Body of pancreas (tissue), 4 donors: Measurements from ENCODE around the gene SMIM41. TPM values are rescaled to one million over a fixed set of nuclear protein-coding genes. Genes with fewer than 3 reads are reported as not detected.

Source experiments
- ATAC-seq: fragments of 150-250 bp; one replicate; pipeline ENCODE4 v1.9.1; 2016
- DNase-seq, 4 donors: peaks; one replicate each; pipeline ENCODE4 v3.0.0-alpha.2; 2019
- H3K27ac ChIP-seq, 4 donors: fragments of 200-600 bp; sonication (generic); 1 replicate in 3 of 4; 2 replicates in 1 of 4; pipeline versions ENCODE4 v1.5.1 to v1.6.1; 2016 to 2019; ENCODE audit warnings: mild to moderate bottlenecking in 1 of 4, mixed read lengths in 1 of 4, moderate library complexity in 1 of 4
- H3K27me3 ChIP-seq, 2 donors: fragments of 200-600 bp; sonication (generic); one replicate each; pipeline ENCODE4 v1.6.0; 2016; ENCODE audit warnings: mild to moderate bottlenecking in 1 of 2
- H3K36me3 ChIP-seq, 2 donors: fragments of 200-600 bp; sonication (generic); replicated peaks in 1 of 2; 2 replicates each; pipeline ENCODE4 v1.5.1; 2016; ENCODE audit warnings: low read depth in 2 of 2; ENCODE audit not compliant: insufficient read depth in 1 of 2
- H3K4me1 ChIP-seq: fragments of 200-600 bp; sonication (generic); one replicate; pipeline ENCODE4 v1.6.0; 2016
- H3K4me3 ChIP-seq, 2 donors: fragments of 200-600 bp; sonication (generic); 1 replicate in 1 of 2; 2 replicates in 1 of 2; pipeline ENCODE4 v1.5.1; 2016 to 2019
- H3K9me3 ChIP-seq, 3 donors: fragments of 200-600 bp; sonication (generic); 1 replicate in 2 of 3; 2 replicates in 1 of 3; pipeline ENCODE4 v1.5.1; 2016
- POLR2A ChIP-seq, 3 donors: fragments of 450-650 bp; IDR thresholded peaks; one replicate each; pipeline ENCODE4 v1.6.1; 2016; ENCODE audit warnings: antibody characterized with exemption in 3 of 3, mild to moderate bottlenecking in 2 of 3
- WGBS, 2 donors: methylation state at CpG; one replicate each; pipeline ENCODE4 v1.1.5; 2017; 5-methylcytosine and 5-hydroxymethylcytosine counted together
- intact Hi-C: fragments of 100-400 bp; cut with DNase I; formaldehyde crosslinking; loops from one replicate; pipeline ENCODE4 v1.15.1; 2023
- total RNA-seq, 2 donors: library from RNA; depleted of rRNA; stranded (reverse); fragments of >200 nt; gene quantifications; one replicate each; pipeline ENCODE4 v1.1.0, GENCODE V29; 2016
- TF ChIP-seq, protein P1 (sequence below), 7 experiments: fragments of 450-650 bp in 4 of 7; fragments of 200-600 bp in 3 of 7; sonication (generic) in 3 of 7; IDR thresholded peaks; one replicate each; pipeline ENCODE4 v1.5.1; 2016 to 2019; ENCODE audit warnings: antibody characterized with exemption in 7 of 7

Gene SMIM41
- total RNA-seq, 2 donors from 2014 or later = 0.26 to 0.66 TPM

DNA sequence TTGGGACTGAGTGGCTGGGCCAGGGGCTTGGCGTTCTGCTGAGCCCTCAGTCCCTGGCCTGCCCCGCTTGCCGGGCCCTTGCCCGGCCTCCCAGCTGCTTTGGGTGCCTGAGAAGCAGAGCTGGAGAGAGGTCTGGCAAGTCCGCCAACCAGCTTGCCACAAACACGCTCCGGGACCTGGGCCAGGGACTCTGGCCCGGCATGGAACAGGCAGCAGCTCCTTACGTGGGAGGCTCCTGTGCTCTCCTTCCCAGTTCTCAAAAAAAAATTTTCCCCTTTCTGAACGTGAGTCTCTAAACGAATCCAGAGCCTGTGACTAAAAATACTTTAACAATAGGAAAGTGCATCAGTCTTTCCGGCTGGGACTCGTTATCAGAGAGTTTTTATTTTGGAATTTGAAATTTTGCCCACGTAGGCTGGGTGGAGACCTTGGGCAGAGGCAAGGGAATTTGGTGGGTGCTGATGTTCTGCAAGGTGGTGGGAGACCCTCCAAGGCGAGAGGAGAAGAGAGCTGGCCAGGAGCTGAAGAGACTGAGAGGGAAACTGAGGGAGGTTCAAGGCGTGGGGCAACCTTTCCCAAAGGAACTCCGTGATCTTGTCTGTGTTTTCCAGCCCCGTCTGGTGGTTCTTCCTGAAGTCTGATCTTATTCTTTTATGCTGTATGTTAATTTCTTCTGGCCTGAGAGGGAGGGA, 35.1 kb upstream of the SMIM41 start:
- peaks cover 48% of the 10 kb centered on the region for H3K4me1 ChIP-seq
- peak; percentile 11 to 46 (median 28) for TF ChIP-seq POLR2A (IDR thresholded peaks at IDR 0.05)
- TF ChIP-seq, protein P1, sequence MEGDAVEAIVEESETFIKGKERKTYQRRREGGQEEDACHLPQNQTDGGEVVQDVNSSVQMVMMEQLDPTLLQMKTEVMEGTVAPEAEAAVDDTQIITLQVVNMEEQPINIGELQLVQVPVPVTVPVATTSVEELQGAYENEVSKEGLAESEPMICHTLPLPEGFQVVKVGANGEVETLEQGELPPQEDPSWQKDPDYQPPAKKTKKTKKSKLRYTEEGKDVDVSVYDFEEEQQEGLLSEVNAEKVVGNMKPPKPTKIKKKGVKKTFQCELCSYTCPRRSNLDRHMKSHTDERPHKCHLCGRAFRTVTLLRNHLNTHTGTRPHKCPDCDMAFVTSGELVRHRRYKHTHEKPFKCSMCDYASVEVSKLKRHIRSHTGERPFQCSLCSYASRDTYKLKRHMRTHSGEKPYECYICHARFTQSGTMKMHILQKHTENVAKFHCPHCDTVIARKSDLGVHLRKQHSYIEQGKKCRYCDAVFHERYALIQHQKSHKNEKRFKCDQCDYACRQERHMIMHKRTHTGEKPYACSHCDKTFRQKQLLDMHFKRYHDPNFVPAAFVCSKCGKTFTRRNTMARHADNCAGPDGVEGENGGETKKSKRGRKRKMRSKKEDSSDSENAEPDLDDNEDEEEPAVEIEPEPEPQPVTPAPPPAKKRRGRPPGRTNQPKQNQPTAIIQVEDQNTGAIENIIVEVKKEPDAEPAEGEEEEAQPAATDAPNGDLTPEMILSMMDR (IDR thresholded peaks at IDR 0.05) = no peak
- no peaks in the 10 kb centered on the region for H3K27me3 ChIP-seq
- 36 to 40% methylated on average over 12 to 18 of the region's 18 CpGs for WGBS, 2 donors
- no peak overlapping the region for H3K4me3 ChIP-seq
- no peaks in the 10 kb centered on the region for H3K9me3 ChIP-seq
- H3K36me3 ChIP-seq = no peaks in the 10 kb centered on the region
- H3K27ac ChIP-seq = peak overlapping the region; percentile 82 to 93 (median 86)
- peak; percentile 81 to 92 (median 88) for DNase-seq
- intact Hi-C loops = no loop called here
- ATAC-seq = peak; percentile 75

DNA sequence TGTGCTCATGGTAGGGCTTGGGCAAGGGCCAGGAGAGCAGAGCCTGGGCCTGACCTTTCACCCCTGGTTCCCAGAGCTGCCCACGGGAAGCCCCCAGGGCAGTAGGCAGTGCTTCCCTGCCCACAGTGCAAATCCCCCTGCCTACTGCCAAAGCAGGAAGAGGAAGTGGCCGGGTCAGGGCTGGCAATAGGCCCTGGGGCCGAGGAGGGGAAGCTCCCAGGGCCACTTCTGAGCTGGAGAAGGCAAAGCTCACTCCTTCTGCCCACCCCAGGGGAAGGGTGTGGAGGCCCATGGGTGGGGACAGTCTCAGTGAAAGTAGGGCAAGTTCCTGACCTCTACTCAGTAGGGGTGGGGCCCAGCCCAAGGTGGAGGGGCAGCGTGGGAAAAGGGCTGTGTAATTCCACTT, 33.7 kb upstream of the SMIM41 start:
- ATAC-seq = no peak

DNA sequence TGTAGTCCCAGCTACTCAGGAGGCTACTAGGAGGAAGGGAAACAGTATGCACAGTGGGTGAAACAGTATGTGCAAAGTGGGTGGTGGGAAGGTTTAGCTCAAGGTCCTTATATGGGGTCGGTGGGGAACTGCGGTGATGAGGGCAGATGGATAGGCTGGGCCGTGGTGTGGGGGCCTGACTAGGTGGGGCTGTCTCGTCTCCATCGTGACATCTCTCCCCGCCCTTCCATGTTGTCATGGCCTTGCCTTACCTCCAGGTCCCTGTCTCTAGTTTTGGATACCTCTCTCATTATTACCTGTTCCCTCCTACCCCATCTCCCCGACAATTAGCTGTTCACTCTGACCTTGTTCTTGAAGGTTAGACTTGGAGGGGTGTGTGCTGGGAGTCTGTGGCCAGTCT, 32.6 kb upstream of the SMIM41 start:
- Histone ChIP-seq H3K36me3 (no peaks in the 10 kb centered on the region), H3K4me3 (no peak overlapping the region), H3K27me3 (no peaks in the 10 kb centered on the region), H3K9me3 (no peaks in the 10 kb centered on the region), H3K4me1 (peaks cover 55% of the 10 kb centered on the region), H3K27ac (no peak overlapping the region)
- TF ChIP-seq, protein P1 (IDR thresholded peaks at IDR 0.05) = no peak
- no peak for TF ChIP-seq POLR2A (IDR thresholded peaks at IDR 0.05)
- WGBS, 2 donors = 73 to 89% methylated on average over 7 of the region's 7 CpGs
- no peak for DNase-seq
- no peak for ATAC-seq
- intact Hi-C loops = no loop called here

More for the DNA sequence above, 33.7 kb upstream of the SMIM41 start:
- DNase-seq = peak in 1 of 4 donors; percentile 52
- TF ChIP-seq POLR2A (IDR thresholded peaks at IDR 0.05) = no peak
- TF ChIP-seq, protein P1 (IDR thresholded peaks at IDR 0.05) = no peak
- peak overlapping the region in 3 of 4 donors; percentile 82 to 93 (median 83) for H3K27ac ChIP-seq
- intact Hi-C loops = no loop called here
- no peaks in the 10 kb centered on the region for H3K36me3 ChIP-seq
- no peaks in the 10 kb centered on the region for H3K27me3 ChIP-seq
- WGBS, 2 donors = 26 to 48% methylated on average over 3 to 4 of the region's 4 CpGs
- H3K4me3 ChIP-seq = no peak overlapping the region
- H3K4me1 ChIP-seq = peaks cover 56% of the 10 kb centered on the region
- no peaks in the 10 kb centered on the region for H3K9me3 ChIP-seq

DNA sequence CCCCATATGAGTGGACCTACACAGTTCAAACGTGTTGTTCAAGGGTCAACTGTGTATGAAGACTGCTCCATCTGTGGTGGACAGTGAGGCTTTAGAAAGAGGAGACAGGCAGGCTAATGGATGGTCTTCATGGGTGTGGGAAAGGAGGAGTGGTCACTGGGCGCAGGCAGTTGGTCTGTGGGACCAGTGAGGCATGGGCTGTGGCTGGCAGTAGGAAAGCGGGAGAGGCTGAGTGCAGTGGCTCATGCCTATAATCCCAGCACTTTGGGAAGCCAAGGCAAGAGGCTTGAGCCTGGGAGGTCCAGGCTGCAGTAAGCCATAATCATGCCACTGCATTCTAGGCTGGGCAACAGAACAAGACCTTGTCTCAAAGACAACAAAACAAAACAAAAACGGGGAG, 30.2 kb upstream of the SMIM41 start:
- DNase-seq (no peak), ATAC-seq (no peak)
- H3K4me3 ChIP-seq = no peak overlapping the region
- WGBS, 2 donors = 70 to 73% methylated on average over 4 of the region's 4 CpGs
- intact Hi-C loops = no loop called here
- TF ChIP-seq, protein P1 (IDR thresholded peaks at IDR 0.05) = no peak
- TF ChIP-seq POLR2A (IDR thresholded peaks at IDR 0.05) = no peak
- peak overlapping the region; percentile 97 to 100 (median 98) for H3K27ac ChIP-seq
- H3K27me3 ChIP-seq = no peaks in the 10 kb centered on the region
- H3K36me3 ChIP-seq = no peaks in the 10 kb centered on the region
- peaks cover 56% of the 10 kb centered on the region for H3K4me1 ChIP-seq
- H3K9me3 ChIP-seq = no peaks in the 10 kb centered on the region

DNA sequence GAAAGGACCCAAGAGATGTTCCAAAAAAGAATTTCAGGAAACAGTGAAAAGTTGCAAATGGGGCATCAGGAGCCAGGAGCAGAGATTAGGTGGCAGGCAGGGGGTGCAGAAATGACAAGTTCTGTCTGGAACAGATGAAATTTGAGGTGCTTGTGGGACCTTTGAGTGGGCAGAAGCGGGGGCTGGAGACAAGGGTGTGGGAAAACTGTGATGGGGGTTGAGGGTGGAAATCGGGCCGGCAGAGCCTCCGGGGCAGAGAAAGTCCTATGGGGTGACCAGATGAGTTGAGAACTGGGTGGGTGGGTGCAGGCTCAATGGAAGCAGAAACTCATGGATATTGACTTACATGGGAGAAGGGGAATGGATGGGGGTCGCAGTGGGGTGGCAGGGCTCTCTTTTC, 29.8 kb upstream of the SMIM41 start:
- Histone ChIP-seq H3K27me3 (no peaks in the 10 kb centered on the region), H3K27ac (peak overlapping the region; percentile 97 to 100 (median 98)), H3K36me3 (no peaks in the 10 kb centered on the region), H3K9me3 (no peaks in the 10 kb centered on the region), H3K4me1 (peaks cover 52% of the 10 kb centered on the region), H3K4me3 (no peak overlapping the region)
- no peak for DNase-seq
- WGBS, 2 donors = 72 to 76% methylated on average over 5 of the region's 5 CpGs
- no peak for TF ChIP-seq POLR2A (IDR thresholded peaks at IDR 0.05)
- TF ChIP-seq, protein P1 (IDR thresholded peaks at IDR 0.05) = no peak
- no peak for ATAC-seq
- intact Hi-C loops = no loop called here
